HepG2 (cell line): ENCODE results near the gene SALL2. TPM values are rescaled to one million over a fixed set of nuclear protein-coding genes. Genes with fewer than 3 reads are reported as not detected.

Source experiments
- BHLHE40 ChIP-seq: IDR thresholded peaks from 2 replicates; pipeline ENCODE4 v1.6.1; 2011; ENCODE audit warnings: low read length, improper control_type of control experiment
- CHD2 ChIP-seq: IDR thresholded peaks from 2 replicates; pipeline ENCODE4 v1.6.1; 2011; ENCODE audit warnings: low read depth, low read length, improper control_type of control experiment
- CHD4 ChIP-seq: fragments of 200-600 bp; sonication (generic); IDR thresholded peaks from 2 replicates; pipeline ENCODE4 v1.7.0; 2017; ENCODE audit warnings: mild to moderate bottlenecking, low read length, borderline replicate concordance
- ELF3 ChIP-seq: IDR thresholded peaks from 2 replicates; pipeline ENCODE4 v1.6.1; 2016; ENCODE audit warnings: missing genetic modification reagents, missing compliant biosample characterization
- HIVEP1 ChIP-seq: sonication (generic); formaldehyde crosslinking; IDR thresholded peaks from 2 replicates; pipeline ENCODE4 v1.4.0; 2020; ENCODE audit warnings: mild to moderate bottlenecking, missing genetic modification reagents
- HMG20A ChIP-seq: IDR thresholded peaks from 2 replicates; pipeline ENCODE4 v1.6.1; 2016; ENCODE audit warnings: borderline replicate concordance
- IKZF4 ChIP-seq: sonication (generic); formaldehyde crosslinking; IDR thresholded peaks from 2 replicates; pipeline ENCODE4 v1.5.1; 2020; ENCODE audit warnings: borderline replicate concordance, mild to moderate bottlenecking, low read depth, missing genetic modification reagents; ENCODE audit errors: not compliant biosample characterization
- KLF9 ChIP-seq: IDR thresholded peaks from 2 replicates; pipeline ENCODE4 v1.6.1; 2016; ENCODE audit warnings: low read depth
- LCORL ChIP-seq, 2 experiments: fragments of 450-650 bp in 1 of 2; sonication (generic) in 1 of 2; formaldehyde crosslinking in 1 of 2; IDR thresholded peaks; 2 replicates each; pipeline versions ENCODE4 v1.5.0 to v1.6.1; 2017 to 2020; ENCODE audit warnings: antibody characterized with exemption in 1 of 2, missing genetic modification reagents in 1 of 2
- MXD4 ChIP-seq: IDR thresholded peaks from 2 replicates; pipeline ENCODE4 v1.6.1; 2016; ENCODE audit warnings: mild to moderate bottlenecking, missing biosample characterization, missing genetic modification reagents
- MXI1 ChIP-seq: IDR thresholded peaks from 3 replicates; pipeline ENCODE4 v1.6.1; 2012; ENCODE audit warnings: low read depth, low read length, inconsistent platforms, borderline replicate concordance
- NCOR1 ChIP-seq: fragments of 200-600 bp; sonication (generic); IDR thresholded peaks from 2 replicates; pipeline ENCODE4 v1.7.0; 2017; ENCODE audit warnings: antibody characterized with exemption, low read length, borderline replicate concordance
- RARG ChIP-seq: sonication (generic); formaldehyde crosslinking; IDR thresholded peaks from 2 replicates; pipeline ENCODE4 v1.4.0; 2020; ENCODE audit warnings: low read depth, mild to moderate bottlenecking, missing genetic modification reagents
- REXO4 ChIP-seq: sonication (generic); formaldehyde crosslinking; IDR thresholded peaks from 2 replicates; pipeline ENCODE4 v1.8.0; 2022; ENCODE audit warnings: missing genetic modification reagents, mild to moderate bottlenecking, borderline replicate concordance
- SP4 ChIP-seq: sonication (generic); formaldehyde crosslinking; IDR thresholded peaks from 2 replicates; pipeline ENCODE4 v1.8.1; 2023; ENCODE audit warnings: mild to moderate bottlenecking, missing genetic modification reagents
- ZNF12 ChIP-seq: sonication (generic); formaldehyde crosslinking; IDR thresholded peaks from 2 replicates; pipeline ENCODE4 v1.5.0; 2020; ENCODE audit warnings: missing genetic modification reagents
- ZNF430 ChIP-seq: sonication (generic); formaldehyde crosslinking; IDR thresholded peaks from 2 replicates; pipeline ENCODE4 v1.9.0; 2021; ENCODE audit warnings: mild to moderate bottlenecking, missing genetic modification reagents
- polyA plus RNA-seq, 8 experiments: library from polyadenylated mRNA; depleted of rRNA in 3 of 8; stranded (reverse) in 7 of 8; unstranded in 1 of 8; fragments of >200 nt; fragmentation: Illumina TruSeq in 4 of 8; extraction: Trizol in 4 of 8; gene quantifications; 2 replicates each; pipeline versions ENCODE4 v1.2.1 to v1.2.3, GENCODE V29; 2011 to 2016; ENCODE audit warnings: low read depth in 4 of 8, missing spikeins in 1 of 8, mixed read lengths in 1 of 8; ENCODE audit not compliant: insufficient read depth in 1 of 8
- total RNA-seq, 5 experiments: library from RNA; depleted of rRNA; stranded (reverse); fragments of >200 nt; fragmentation: Illumina TruSeq; extraction: Trizol; gene quantifications; 2 replicates each; pipeline ENCODE4 v1.2.3, GENCODE V29; 2016; ENCODE audit warnings: low read depth in 1 of 5
- TF ChIP-seq, protein P1 (sequence below): sonication (generic); formaldehyde crosslinking; IDR thresholded peaks from 2 replicates; pipeline ENCODE4 v1.4.0; 2020; ENCODE audit warnings: low read depth, missing genetic modification reagents
- TF ChIP-seq, protein P2 (sequence below): sonication (generic); formaldehyde crosslinking; IDR thresholded peaks from 2 replicates; pipeline ENCODE4 v1.4.0; 2020; ENCODE audit warnings: missing genetic modification reagents, borderline replicate concordance
- TF ChIP-seq, protein P3 (sequence below): sonication (generic); formaldehyde crosslinking; IDR thresholded peaks from 2 replicates; pipeline ENCODE4 v1.4.0; 2020; ENCODE audit warnings: mild to moderate bottlenecking, low read depth, missing genetic modification reagents
- TF ChIP-seq, protein P4 (sequence below): sonication (generic); formaldehyde crosslinking; IDR thresholded peaks from 2 replicates; pipeline ENCODE4 v1.4.0; 2020; ENCODE audit warnings: missing genetic modification reagents

SALL2 gene
- total and polyA plus RNA-seq, 2 of the 13 experiments (the other 11 are each of a cell fraction or from before 2014, with no cell fraction given): 4.9 to 5.8 TPM

DNA sequence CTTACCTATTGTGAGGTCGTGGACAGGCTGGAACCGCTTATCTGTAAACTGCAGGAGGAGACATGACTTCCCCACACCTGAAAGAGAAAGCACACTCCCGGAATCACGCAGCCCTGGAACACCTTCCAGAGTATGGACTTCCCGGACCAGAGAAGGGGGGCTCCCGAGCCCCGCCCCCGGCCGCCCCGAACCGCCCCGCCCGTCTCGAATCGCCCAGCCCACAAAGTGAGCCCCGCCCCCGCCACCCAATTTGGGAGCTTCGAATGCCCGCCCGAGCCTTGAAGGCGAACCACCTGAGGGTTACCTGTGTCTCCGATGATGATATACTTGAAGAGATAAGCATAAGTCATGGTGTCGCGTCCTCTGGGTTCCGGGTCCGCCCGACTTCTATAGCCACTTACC lies 49.6 kb downstream of the SALL2 start (continued):
- TF ChIP-seq NCOR1 (0 out of 2 replicates have a peak, but pooled peaks have one; percentile 5), MXI1 (peak; percentile 69; the same call in 1 of the 3 replicates), ELF3 (CRISPR knock-in tag) (peak; percentile 54; the same call in 1 of the 2 replicates), RARG (CRISPR knock-in tag) (no peak), HIVEP1 (CRISPR knock-in tag) (no peak), HMG20A (CRISPR knock-in tag) (no peak), IKZF4 (no peak), ZNF12 (CRISPR knock-in tag) (no peak), CHD4 (no peak), REXO4 (no peak), CHD2 (no peak), SP4 (CRISPR knock-in tag) (peak; percentile 70), ZNF430 (no peak), KLF9 (CRISPR knock-in tag) (0 out of 2 replicates have a peak, but pooled peaks have one; percentile 16), BHLHE40 (peak; percentile 90), MXD4 (peak; percentile 7; the same call in 1 of the 2 replicates), LCORL (IDR thresholded peaks at IDR 0.05) (no peak), LCORL (CRISPR knock-in tag; IDR thresholded peaks at IDR 0.05) (peak; percentile 56; the same call in 1 of the 2 replicates)
- TF ChIP-seq, protein P1, sequence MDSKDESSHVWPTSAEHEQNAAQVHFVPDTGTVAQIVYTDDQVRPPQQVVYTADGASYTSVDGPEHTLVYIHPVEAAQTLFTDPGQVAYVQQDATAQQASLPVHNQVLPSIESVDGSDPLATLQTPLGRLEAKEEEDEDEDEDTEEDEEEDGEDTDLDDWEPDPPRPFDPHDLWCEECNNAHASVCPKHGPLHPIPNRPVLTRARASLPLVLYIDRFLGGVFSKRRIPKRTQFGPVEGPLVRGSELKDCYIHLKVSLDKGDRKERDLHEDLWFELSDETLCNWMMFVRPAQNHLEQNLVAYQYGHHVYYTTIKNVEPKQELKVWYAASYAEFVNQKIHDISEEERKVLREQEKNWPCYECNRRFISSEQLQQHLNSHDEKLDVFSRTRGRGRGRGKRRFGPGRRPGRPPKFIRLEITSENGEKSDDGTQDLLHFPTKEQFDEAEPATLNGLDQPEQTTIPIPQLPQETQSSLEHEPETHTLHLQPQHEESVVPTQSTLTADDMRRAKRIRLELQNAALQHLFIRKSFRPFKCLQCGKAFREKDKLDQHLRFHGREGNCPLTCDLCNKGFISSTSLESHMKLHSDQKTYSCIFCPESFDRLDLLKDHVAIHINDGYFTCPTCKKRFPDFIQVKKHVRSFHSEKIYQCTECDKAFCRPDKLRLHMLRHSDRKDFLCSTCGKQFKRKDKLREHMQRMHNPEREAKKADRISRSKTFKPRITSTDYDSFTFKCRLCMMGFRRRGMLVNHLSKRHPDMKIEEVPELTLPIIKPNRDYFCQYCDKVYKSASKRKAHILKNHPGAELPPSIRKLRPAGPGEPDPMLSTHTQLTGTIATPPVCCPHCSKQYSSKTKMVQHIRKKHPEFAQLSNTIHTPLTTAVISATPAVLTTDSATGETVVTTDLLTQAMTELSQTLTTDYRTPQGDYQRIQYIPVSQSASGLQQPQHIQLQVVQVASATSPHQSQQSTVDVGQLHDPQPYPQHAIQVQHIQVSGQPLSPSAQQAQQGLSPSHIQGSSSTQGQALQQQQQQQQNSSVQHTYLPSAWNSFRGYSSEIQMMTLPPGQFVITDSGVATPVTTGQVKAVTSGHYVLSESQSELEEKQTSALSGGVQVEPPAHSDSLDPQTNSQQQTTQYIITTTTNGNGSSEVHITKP: peak; percentile 99
- TF ChIP-seq, protein P2, sequence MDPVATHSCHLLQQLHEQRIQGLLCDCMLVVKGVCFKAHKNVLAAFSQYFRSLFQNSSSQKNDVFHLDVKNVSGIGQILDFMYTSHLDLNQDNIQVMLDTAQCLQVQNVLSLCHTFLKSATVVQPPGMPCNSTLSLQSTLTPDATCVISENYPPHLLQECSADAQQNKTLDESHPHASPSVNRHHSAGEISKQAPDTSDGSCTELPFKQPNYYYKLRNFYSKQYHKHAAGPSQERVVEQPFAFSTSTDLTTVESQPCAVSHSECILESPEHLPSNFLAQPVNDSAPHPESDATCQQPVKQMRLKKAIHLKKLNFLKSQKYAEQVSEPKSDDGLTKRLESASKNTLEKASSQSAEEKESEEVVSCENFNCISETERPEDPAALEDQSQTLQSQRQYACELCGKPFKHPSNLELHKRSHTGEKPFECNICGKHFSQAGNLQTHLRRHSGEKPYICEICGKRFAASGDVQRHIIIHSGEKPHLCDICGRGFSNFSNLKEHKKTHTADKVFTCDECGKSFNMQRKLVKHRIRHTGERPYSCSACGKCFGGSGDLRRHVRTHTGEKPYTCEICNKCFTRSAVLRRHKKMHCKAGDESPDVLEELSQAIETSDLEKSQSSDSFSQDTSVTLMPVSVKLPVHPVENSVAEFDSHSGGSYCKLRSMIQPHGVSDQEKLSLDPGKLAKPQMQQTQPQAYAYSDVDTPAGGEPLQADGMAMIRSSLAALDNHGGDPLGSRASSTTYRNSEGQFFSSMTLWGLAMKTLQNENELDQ (CRISPR knock-in tag): peak; percentile 89; the same call in 1 of the 2 replicates
- TF ChIP-seq, protein P3, sequence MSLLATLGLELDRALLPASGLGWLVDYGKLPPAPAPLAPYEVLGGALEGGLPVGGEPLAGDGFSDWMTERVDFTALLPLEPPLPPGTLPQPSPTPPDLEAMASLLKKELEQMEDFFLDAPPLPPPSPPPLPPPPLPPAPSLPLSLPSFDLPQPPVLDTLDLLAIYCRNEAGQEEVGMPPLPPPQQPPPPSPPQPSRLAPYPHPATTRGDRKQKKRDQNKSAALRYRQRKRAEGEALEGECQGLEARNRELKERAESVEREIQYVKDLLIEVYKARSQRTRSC: no peak
- TF ChIP-seq, protein P4, sequence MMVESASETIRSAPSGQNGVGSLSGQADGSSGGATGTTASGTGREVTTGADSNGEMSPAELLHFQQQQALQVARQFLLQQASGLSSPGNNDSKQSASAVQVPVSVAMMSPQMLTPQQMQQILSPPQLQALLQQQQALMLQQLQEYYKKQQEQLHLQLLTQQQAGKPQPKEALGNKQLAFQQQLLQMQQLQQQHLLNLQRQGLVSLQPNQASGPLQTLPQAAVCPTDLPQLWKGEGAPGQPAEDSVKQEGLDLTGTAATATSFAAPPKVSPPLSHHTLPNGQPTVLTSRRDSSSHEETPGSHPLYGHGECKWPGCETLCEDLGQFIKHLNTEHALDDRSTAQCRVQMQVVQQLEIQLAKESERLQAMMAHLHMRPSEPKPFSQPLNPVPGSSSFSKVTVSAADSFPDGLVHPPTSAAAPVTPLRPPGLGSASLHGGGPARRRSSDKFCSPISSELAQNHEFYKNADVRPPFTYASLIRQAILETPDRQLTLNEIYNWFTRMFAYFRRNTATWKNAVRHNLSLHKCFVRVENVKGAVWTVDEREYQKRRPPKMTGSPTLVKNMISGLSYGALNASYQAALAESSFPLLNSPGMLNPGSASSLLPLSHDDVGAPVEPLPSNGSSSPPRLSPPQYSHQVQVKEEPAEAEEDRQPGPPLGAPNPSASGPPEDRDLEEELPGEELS (CRISPR knock-in tag): 0 out of 2 replicates have a peak, but pooled peaks have one; percentile 13
